H9 (cell line): ENCODE data around the gene CELF3. TPM values are rescaled to one million over a fixed set of nuclear protein-coding genes. Genes with fewer than 3 reads are reported as not detected.

Source experiments
- DNase-seq: peaks from one replicate; pipeline ENCODE4 v3.0.0-alpha.2; 2017
- H2AFZ ChIP-seq: one replicate; pipeline ENCODE4 v1.6.1; 2013; ENCODE audit warnings: mild to moderate bottlenecking, low read length, control low read depth, moderate library complexity
- H2AK5ac ChIP-seq: 2 replicates; pipeline ENCODE4 v1.6.1; 2013; ENCODE audit warnings: low read length, control low read depth, mixed read lengths; ENCODE audit not compliant: insufficient read length
- H2BK120ac ChIP-seq: one replicate; pipeline ENCODE4 v1.6.1; 2013; ENCODE audit warnings: low read depth, mild to moderate bottlenecking, low read length, control low read depth, inconsistent platforms; ENCODE audit not compliant: poor library complexity, severe bottlenecking
- H2BK12ac ChIP-seq: 2 replicates; pipeline ENCODE4 v1.6.1; 2013; ENCODE audit warnings: low read length, control low read depth, mixed read lengths, low read depth; ENCODE audit not compliant: insufficient read length
- H2BK15ac ChIP-seq: 2 replicates; pipeline ENCODE4 v1.6.1; 2013; ENCODE audit warnings: low read depth, low read length, control low read depth
- H2BK20ac ChIP-seq: one replicate; pipeline ENCODE4 v1.6.1; 2013; ENCODE audit warnings: low read depth, mild to moderate bottlenecking, low read length, control low read depth, inconsistent platforms; ENCODE audit not compliant: poor library complexity, severe bottlenecking
- H2BK5ac ChIP-seq: 2 replicates; pipeline ENCODE4 v1.6.1; 2013; ENCODE audit warnings: low read length, control low read depth, mixed read lengths; ENCODE audit not compliant: insufficient read length
- H3K14ac ChIP-seq: 2 replicates; pipeline ENCODE4 v1.6.1; 2013; ENCODE audit warnings: low read length, control low read depth; ENCODE audit not compliant: insufficient read depth
- H3K18ac ChIP-seq: 2 replicates; pipeline ENCODE4 v1.6.1; 2013; ENCODE audit warnings: low read depth, mild to moderate bottlenecking, mixed read lengths, low read length, control low read depth; ENCODE audit not compliant: insufficient read length
- H3K23ac ChIP-seq: 2 replicates; pipeline ENCODE4 v1.6.1; 2013; ENCODE audit warnings: low read length, control low read depth, mixed read lengths, low read depth; ENCODE audit not compliant: insufficient read length
- H3K23me2 ChIP-seq: 2 replicates; pipeline ENCODE4 v1.6.1; 2013; ENCODE audit warnings: low read depth, mild to moderate bottlenecking, mixed read lengths, low read length, control low read depth; ENCODE audit not compliant: insufficient read length, poor library complexity, severe bottlenecking
- H3K27ac ChIP-seq: 2 replicates; pipeline ENCODE4 v1.5.1; 2013; ENCODE audit warnings: low read length, control low read depth, mixed read lengths, low read depth; ENCODE audit not compliant: insufficient read length
- H3K27me3 ChIP-seq: 2 replicates; pipeline ENCODE4 v1.6.1; 2013; ENCODE audit warnings: low read length, control low read depth, inconsistent platforms; ENCODE audit not compliant: insufficient read depth
- H3K4ac ChIP-seq: 2 replicates; pipeline ENCODE4 v1.6.1; 2013; ENCODE audit warnings: low read depth, mild to moderate bottlenecking, control low read depth, inconsistent platforms, low read length, moderate library complexity
- H3K4me1 ChIP-seq: 2 replicates; pipeline ENCODE4 v1.6.1; 2013; ENCODE audit warnings: low read length, control low read depth, inconsistent platforms; ENCODE audit not compliant: insufficient read depth
- H3K4me2 ChIP-seq: 2 replicates; pipeline ENCODE4 v1.6.1; 2013; ENCODE audit warnings: low read length, control low read depth, mixed read lengths; ENCODE audit not compliant: insufficient read length, insufficient read depth
- H3K56ac ChIP-seq: 2 replicates; pipeline ENCODE4 v1.6.1; 2013; ENCODE audit warnings: low read depth, mild to moderate bottlenecking, mixed read lengths, low read length, control low read depth; ENCODE audit not compliant: insufficient read length
- H3K79me1 ChIP-seq: 2 replicates; pipeline ENCODE4 v1.6.1; 2013; ENCODE audit warnings: low read depth, mild to moderate bottlenecking, moderate library complexity, low read length, control low read depth, inconsistent platforms; ENCODE audit not compliant: insufficient read depth, poor library complexity, severe bottlenecking
- H3K79me2 ChIP-seq: 2 replicates; pipeline ENCODE4 v1.6.1; 2013; ENCODE audit warnings: low read length, control low read depth, inconsistent platforms; ENCODE audit not compliant: insufficient read depth
- H3K9ac ChIP-seq: 2 replicates; pipeline ENCODE4 v1.6.1; 2013; ENCODE audit warnings: low read length, control low read depth, mixed read lengths; ENCODE audit not compliant: insufficient read length; ENCODE audit errors: extremely low read depth
- H3K9me3 ChIP-seq: one replicate; pipeline ENCODE4 v1.6.1; 2013; ENCODE audit warnings: low read depth, low read length, inconsistent platforms; ENCODE audit not compliant: control insufficient read depth
- H3T11ph ChIP-seq: one replicate; pipeline ENCODE4 v1.6.1; 2013; ENCODE audit warnings: mild to moderate bottlenecking, low read length, control low read depth, inconsistent platforms
- H4K20me1 ChIP-seq: one replicate; pipeline ENCODE4 v1.6.1; 2013; ENCODE audit not compliant: control insufficient read depth, insufficient read length, insufficient read depth
- H4K5ac ChIP-seq: 2 replicates; pipeline ENCODE4 v1.6.1; 2013; ENCODE audit warnings: low read depth, mild to moderate bottlenecking, mixed read lengths, low read length, control low read depth; ENCODE audit not compliant: insufficient read length
- H4K8ac ChIP-seq: replicated peaks from 2 replicates; pipeline ENCODE4 v1.6.1; 2013; ENCODE audit warnings: low read length, control low read depth, mixed read lengths, low read depth; ENCODE audit not compliant: insufficient read length
- H4K91ac ChIP-seq: 2 replicates; pipeline ENCODE4 v1.6.1; 2013; ENCODE audit warnings: low read depth, mild to moderate bottlenecking, moderate library complexity, mixed read lengths, low read length, control low read depth; ENCODE audit not compliant: insufficient read length
- H3K27ac Mint-ChIP-seq, 3 experiments: 2 replicates in 2 of 3; 3 replicates in 1 of 3; pipeline ENCODE4 v1.8.0; 2020 to 2021; ENCODE audit warnings: mixed read lengths in 3 of 3, mild to moderate bottlenecking in 1 of 3, moderate library complexity in 1 of 3
- H3K27me3 Mint-ChIP-seq: 2 replicates; pipeline ENCODE4 v1.8.0; 2021; ENCODE audit warnings: low read depth, mild to moderate bottlenecking, moderate library complexity, mixed read lengths
- H3K36me3 Mint-ChIP-seq, 3 experiments: 2 replicates in 2 of 3; 3 replicates in 1 of 3; pipeline ENCODE4 v1.8.0; 2020 to 2021; ENCODE audit warnings: low read depth in 3 of 3, mixed read lengths in 3 of 3; ENCODE audit not compliant: insufficient read depth in 1 of 3
- H3K4me1 Mint-ChIP-seq, 2 experiments: 2 replicates each; pipeline ENCODE4 v1.8.0; 2020; ENCODE audit warnings: mixed read lengths in 2 of 2
- H3K4me3 Mint-ChIP-seq, 2 experiments: 2 replicates in 1 of 2; 3 replicates in 1 of 2; pipeline ENCODE4 v1.8.0; 2020 to 2021; ENCODE audit warnings: mild to moderate bottlenecking in 2 of 2, mixed read lengths in 2 of 2, moderate library complexity in 1 of 2
- H3K9me3 Mint-ChIP-seq, 2 experiments: 2 replicates in 1 of 2; 3 replicates in 1 of 2; pipeline ENCODE4 v1.8.0; 2020; ENCODE audit warnings: mild to moderate bottlenecking in 2 of 2, mixed read lengths in 2 of 2, moderate library complexity in 1 of 2
- CTCF ChIP-seq: fragments of 200-600 bp; sonication (generic); conservative IDR thresholded peaks from 3 replicates; pipeline ENCODE4 v1.8.0; 2021; ENCODE audit warnings: antibody characterized with exemption, mild to moderate bottlenecking
- WGBS: extraction: QIAGEN DNeasy Blood & Tissue Kit; methylation state at CpG from one replicate; pipeline ENCODE4 v1.1.7; 2013; ENCODE audit warnings: missing lambda C conversion rate, low lambda C conversion rate, mixed read lengths; ENCODE audit not compliant: insufficient read length; ENCODE audit errors: extremely low coverage; 5-methylcytosine and 5-hydroxymethylcytosine counted together
- total RNA-seq: library from RNA; stranded (reverse); gene quantifications from 2 replicates; pipeline ENCODE4 v1.2.1, GENCODE V29; 2021

The CELF3 gene
- total RNA-seq, 1 experiment from 2014 or later: 0.90 TPM

DNA sequence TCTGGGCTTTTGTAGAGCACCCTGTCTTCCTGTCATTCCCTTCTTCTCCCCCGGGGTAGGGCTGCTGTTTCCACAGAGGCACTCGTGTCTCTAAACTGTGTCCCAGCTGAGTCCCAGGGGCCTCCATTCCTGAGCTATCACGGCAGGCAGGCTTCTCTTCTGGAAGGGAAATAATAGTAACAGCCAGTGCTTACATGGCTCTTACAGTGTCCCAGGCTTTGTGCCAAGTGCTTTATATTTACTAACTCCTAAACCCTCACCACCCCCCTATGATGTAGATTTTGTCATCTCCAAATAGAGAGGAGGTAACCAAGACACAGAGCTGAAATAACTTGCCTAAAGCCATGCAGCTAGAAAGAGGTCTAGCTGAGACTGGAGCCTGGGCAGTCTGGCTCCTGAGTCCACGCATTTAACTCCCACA lies 1.4 kb upstream of the CELF3 start:
- Histone ChIP-seq H2BK120ac (no peak overlapping the region), H4K8ac (no peak overlapping the region), H3K18ac (no peak overlapping the region), H3K4ac (no peak overlapping the region), H3K9ac (no peak overlapping the region), H3K79me2 (no peaks in the 10 kb centered on the region), H3K56ac (no peak overlapping the region), H3K27me3 (peaks cover 24% of the 10 kb centered on the region; the same call in 1 of the 2 replicates), H2AFZ (no peak overlapping the region), H3K79me1 (no peaks in the 10 kb centered on the region), H3K23me2 (peaks cover 21% of the 10 kb centered on the region), H3K9me3 (no peaks in the 10 kb centered on the region), H2BK5ac (no peak overlapping the region), H3K4me1 (0 out of 2 replicates have a peak, but pooled peaks cover 6% of the 10 kb centered on the region), H3K23ac (no peak overlapping the region), H2BK20ac (no peak overlapping the region), H3K14ac (no peak overlapping the region), H4K5ac (no peak overlapping the region), H4K91ac (no peak overlapping the region), H3K4me2 (no peak overlapping the region), H2BK15ac (no peak overlapping the region), H2AK5ac (no peak overlapping the region), H2BK12ac (no peak overlapping the region), H3K27ac (no peak overlapping the region), H3T11ph (no peak overlapping the region), H4K20me1 (no peaks in the 10 kb centered on the region)
- WGBS: no CpG with 5 or more reads among the region's 4 CpGs
- Mint-ChIP-seq H3K36me3 (no peaks in the 10 kb centered on the region), H3K4me3 (0 out of 5 replicates have a peak overlapping the region, but pooled peaks of 1 of the 2 experiments have one; percentile 82), H3K4me1 (peaks cover 50 to 56% of the 10 kb centered on the region in 2 experiments), H3K9me3 (no peaks in the 10 kb centered on the region), H3K27me3 (peaks cover 64% of the 10 kb centered on the region), H3K27ac (no peak overlapping the region)
- no peak for TF ChIP-seq CTCF
- DNase-seq: no peak
